ENCODE results near the gene LRIT3. TPM values are rescaled to one million over a fixed set of nuclear protein-coding genes. Genes with fewer than 3 reads are reported as not detected.
A peak's percentile ranks its signal among the peaks of the same experiment; 100 is the strongest.

Gene LRIT3
- total and polyA plus RNA-seq, 2 experiments from 2014 or later, result 0.11 TPM; not detected in 1

GRCh38 chr4:109910256-109910655, 62.3 kb downstream of the LRIT3 start:
- Histone ChIP-seq H3K27me3 (replicated peaks; ENCODE audit: insufficient read depth) (no peaks in the 10 kb centered on the region), H3K27ac (no peak overlapping the region), H3F3A (ENCODE audit: insufficient read depth) (no peaks in the 10 kb centered on the region), H3K79me2 (ENCODE audit: insufficient read depth) (no peaks in the 10 kb centered on the region), H3K4me3 (no peak overlapping the region), H3K9me2 (ENCODE audit: insufficient read depth) (no peaks in the 10 kb centered on the region), H2AFZ (no peak overlapping the region), H3K36me3 (ENCODE audit: low read depth) (no peaks in the 10 kb centered on the region), H4K20me1 (ENCODE audit: insufficient read depth) (no peaks in the 10 kb centered on the region), H3K9me3 (ENCODE audit: low read depth) (no peaks in the 10 kb centered on the region), H3K9ac (no peak overlapping the region), H3K4me1 (ENCODE audit: insufficient read depth) (no peaks in the 10 kb centered on the region), H3K4me2 (ENCODE audit: unreplicated experiment) (no peak overlapping the region)
- no peak for TF ChIP-seq EZH2phosphoT487 (IDR thresholded peaks at IDR 0.05; ENCODE audit: insufficient read depth, low read depth)
- TF ChIP-seq EZH2 (IDR thresholded peaks at IDR 0.05; ENCODE audit: insufficient read depth, poor library complexity, severe bottlenecking), result no peak
- in situ Hi-C loops (cut with MboI), result no loop called here
- no peak for DNase-seq
- 46 to 60% methylated on average over 2 of the region's 2 CpGs for WGBS, 2 experiments (ENCODE audit: low coverage in 1 of 2, low lambda C conversion rate in 2 of 2, missing lambda C conversion rate in 2 of 2)

GRCh38 chr4:109912706-109913595, 65.0 kb downstream of the LRIT3 start, which contains the start of gene EGF:
Gene EGF, plus strand, starts transcription at chr4:109912883. Its CDS starts 453 bp downstream, at chr4:109913336.
- H3K79me2 ChIP-seq (ENCODE audit: insufficient read depth), result no peaks in the 10 kb centered on the region
- peak within 1 kb of the TSS; percentile 58 for H3K4me3 ChIP-seq
- 48 to 49% methylated on average over 9 of the region's 9 CpGs for WGBS, 2 experiments (ENCODE audit: low coverage in 1 of 2, low lambda C conversion rate in 2 of 2, missing lambda C conversion rate in 2 of 2)
- TF ChIP-seq EZH2phosphoT487 (IDR thresholded peaks at IDR 0.05; ENCODE audit: insufficient read depth, low read depth), result no peak
- no peak for TF ChIP-seq EZH2 (IDR thresholded peaks at IDR 0.05; ENCODE audit: insufficient read depth, poor library complexity, severe bottlenecking)
- peak; percentile 62 for DNase-seq
- in situ Hi-C loops (cut with MboI), result no loop called here
- H3K4me1 ChIP-seq (ENCODE audit: insufficient read depth), result no peaks in the 10 kb centered on the region
- H3K9ac ChIP-seq, result peak within 1 kb of the TSS; percentile 44; the same call in 1 of the 2 replicates
- 0 out of 2 replicates have a peak, but pooled peaks cover 4% of the 10 kb centered on the region for H3K27me3 ChIP-seq (replicated peaks; ENCODE audit: insufficient read depth)
- H2AFZ ChIP-seq, result peak within 1 kb of the TSS; percentile 91
- no peaks in the 10 kb centered on the region for H3F3A ChIP-seq (ENCODE audit: insufficient read depth)
- H4K20me1 ChIP-seq (ENCODE audit: insufficient read depth), result no peaks in the 10 kb centered on the region
- H3K9me3 ChIP-seq (ENCODE audit: low read depth), result no peaks in the 10 kb centered on the region
- H3K36me3 ChIP-seq (ENCODE audit: low read depth), result no peaks in the 10 kb centered on the region
- no peaks in the 10 kb centered on the region for H3K9me2 ChIP-seq (ENCODE audit: insufficient read depth)
- peak within 1 kb of the TSS; percentile 72 for H3K4me2 ChIP-seq (ENCODE audit: unreplicated experiment)
- no peak within 1 kb of the TSS for H3K27ac ChIP-seq

GRCh38 chr4:109913596-109914241, 65.8 kb downstream of the LRIT3 start:
- 53 to 55% methylated on average over 2 of the region's 2 CpGs for WGBS, 2 experiments (ENCODE audit: low coverage in 1 of 2, low lambda C conversion rate in 2 of 2, missing lambda C conversion rate in 2 of 2)
- Histone ChIP-seq H3K9me2 (ENCODE audit: insufficient read depth) (no peaks in the 10 kb centered on the region), H3K9ac (no peak overlapping the region), H3F3A (ENCODE audit: insufficient read depth) (no peaks in the 10 kb centered on the region), H3K9me3 (ENCODE audit: low read depth) (no peaks in the 10 kb centered on the region), H3K79me2 (ENCODE audit: insufficient read depth) (no peaks in the 10 kb centered on the region), H2AFZ (no peak overlapping the region), H4K20me1 (ENCODE audit: insufficient read depth) (no peaks in the 10 kb centered on the region), H3K4me1 (ENCODE audit: insufficient read depth) (no peaks in the 10 kb centered on the region), H3K36me3 (ENCODE audit: low read depth) (no peaks in the 10 kb centered on the region), H3K4me2 (ENCODE audit: unreplicated experiment) (no peak overlapping the region), H3K27ac (no peak overlapping the region), H3K4me3 (no peak overlapping the region), H3K27me3 (replicated peaks; ENCODE audit: insufficient read depth) (0 out of 2 replicates have a peak, but pooled peaks cover 4% of the 10 kb centered on the region)
- TF ChIP-seq EZH2 (IDR thresholded peaks at IDR 0.05; ENCODE audit: insufficient read depth, poor library complexity, severe bottlenecking) (no peak), EZH2phosphoT487 (IDR thresholded peaks at IDR 0.05; ENCODE audit: insufficient read depth, low read depth) (no peak)
- in situ Hi-C loops (cut with MboI), result no loop called here
- DNase-seq, result no peak

GRCh38 chr4:109914322-109914721, 66.4 kb downstream of the LRIT3 start:
- Histone ChIP-seq H4K20me1 (ENCODE audit: insufficient read depth) (no peaks in the 10 kb centered on the region), H3K79me2 (ENCODE audit: insufficient read depth) (no peaks in the 10 kb centered on the region), H2AFZ (no peak overlapping the region), H3K27me3 (replicated peaks; ENCODE audit: insufficient read depth) (0 out of 2 replicates have a peak, but pooled peaks cover 4% of the 10 kb centered on the region), H3K4me3 (no peak overlapping the region), H3K9ac (no peak overlapping the region), H3F3A (ENCODE audit: insufficient read depth) (no peaks in the 10 kb centered on the region), H3K9me2 (ENCODE audit: insufficient read depth) (no peaks in the 10 kb centered on the region), H3K4me1 (ENCODE audit: insufficient read depth) (no peaks in the 10 kb centered on the region), H3K36me3 (ENCODE audit: low read depth) (no peaks in the 10 kb centered on the region), H3K4me2 (ENCODE audit: unreplicated experiment) (no peak overlapping the region), H3K9me3 (ENCODE audit: low read depth) (no peaks in the 10 kb centered on the region), H3K27ac (no peak overlapping the region)
- in situ Hi-C loops (cut with MboI), result no loop called here
- 68 to 71% methylated on average over 3 of the region's 3 CpGs for WGBS, 2 experiments (ENCODE audit: low coverage in 1 of 2, low lambda C conversion rate in 2 of 2, missing lambda C conversion rate in 2 of 2)
- TF ChIP-seq EZH2phosphoT487 (IDR thresholded peaks at IDR 0.05; ENCODE audit: insufficient read depth, low read depth), result no peak
- TF ChIP-seq EZH2 (IDR thresholded peaks at IDR 0.05; ENCODE audit: insufficient read depth, poor library complexity, severe bottlenecking), result no peak
- no peak for DNase-seq

Data from GM23248 (cell line).